ENCODE results near the gene STK32C. TPM values are rescaled to one million over a fixed set of nuclear protein-coding genes. Genes with fewer than 3 reads are reported as not detected.

Gene STK32C
- total RNA-seq, 4 donors from 2014 or later, result 3.7 to 13.9 (median 6.7) TPM

GRCh38 chr10:132347211-132347930 lies 39.6 kb upstream of the STK32C start:
- no peaks in the 10 kb centered on the region for H3K4me1 ChIP-seq
- no peak for TF ChIP-seq POLR2A (IDR thresholded peaks at IDR 0.05)
- no peak for TF ChIP-seq CTCF (IDR thresholded peaks at IDR 0.05 in 4 of 5, conservative IDR thresholded peaks at IDR 0.05 in 1 of 5)
- H3K27me3 ChIP-seq, result no peaks in the 10 kb centered on the region
- H3K36me3 ChIP-seq, result peaks cover 0 to 8% of the 10 kb centered on the region in 2 donors
- H3K4me3 ChIP-seq, result no peak overlapping the region
- H3K27ac ChIP-seq, result no peak overlapping the region
- ATAC-seq, result no peak
- intact Hi-C loops (cut with DNase I; ENCODE audit: low total_unique reads) (no loop called here), in situ Hi-C loops (cut with MboI; ENCODE audit: low sequenced_read_pairs in 4 of 4) (loop anchor here (5.0 to 10.0 kb wide), 2 partner anchors 120 to 123 kb away; no protein-coding TSS in a partner anchor)
- H3K9me3 ChIP-seq, result no peaks in the 10 kb centered on the region
- DNase-seq, result no peak

- Histone ChIP-seq H3K4me3 (no peak overlapping the region), H3K27ac (no peak overlapping the region), H3K36me3 (peaks cover 0 to 8% of the 10 kb centered on the region in 2 donors), H3K27me3 (no peaks in the 10 kb centered on the region), H3K9me3 (no peaks in the 10 kb centered on the region), H3K4me1 (no peaks in the 10 kb centered on the region)
- no peak for ATAC-seq
- intact Hi-C loops (cut with DNase I; ENCODE audit: low total_unique reads), result no loop called here
- TF ChIP-seq CTCF (IDR thresholded peaks at IDR 0.05 in 4 of 5, conservative IDR thresholded peaks at IDR 0.05 in 1 of 5) (no peak), POLR2A (IDR thresholded peaks at IDR 0.05) (no peak)
- no peak for DNase-seq
- in situ Hi-C loops (cut with MboI; ENCODE audit: low sequenced_read_pairs in 4 of 4), result loop anchor here (5.0 to 10.0 kb wide), 2 partner anchors 120 to 122 kb away; no protein-coding TSS in a partner anchor
Observed at GRCh38 chr10:132346806-132347205, 39.1 kb upstream of the STK32C start.

- H3K27me3 ChIP-seq, result no peaks in the 10 kb centered on the region
- in situ Hi-C loops (cut with MboI; ENCODE audit: low sequenced_read_pairs in 4 of 4) (loop anchor here (5.0 to 10.0 kb wide), 2 partner anchors 118 to 121 kb away; no protein-coding TSS in a partner anchor), intact Hi-C loops (cut with DNase I; ENCODE audit: low total_unique reads) (no loop called here)
- ATAC-seq (no peak), DNase-seq (no peak)
- H3K27ac ChIP-seq, result no peak overlapping the region
- peaks cover 0 to 8% of the 10 kb centered on the region in 2 donors for H3K36me3 ChIP-seq
- H3K9me3 ChIP-seq, result no peaks in the 10 kb centered on the region
- no peak overlapping the region for H3K4me3 ChIP-seq
- TF ChIP-seq CTCF (IDR thresholded peaks at IDR 0.05 in 4 of 5, conservative IDR thresholded peaks at IDR 0.05 in 1 of 5) (no peak), POLR2A (IDR thresholded peaks at IDR 0.05) (no peak)
- H3K4me1 ChIP-seq, result no peaks in the 10 kb centered on the region
Observed at GRCh38 chr10:132345345-132345744, 37.6 kb upstream of the STK32C start.

- Histone ChIP-seq H3K27ac (no peak overlapping the region), H3K36me3 (peaks cover 0 to 8% of the 10 kb centered on the region in 2 donors), H3K4me3 (no peak overlapping the region), H3K27me3 (no peaks in the 10 kb centered on the region), H3K9me3 (no peaks in the 10 kb centered on the region), H3K4me1 (no peaks in the 10 kb centered on the region)
- in situ Hi-C loops (cut with MboI; ENCODE audit: low sequenced_read_pairs in 4 of 4), result loop anchor here in 3 of 4 donors (10.0 kb wide), 1 partner anchor 120 kb away; no protein-coding TSS in a partner anchor
- DNase-seq (no peak), ATAC-seq (no peak)
- intact Hi-C loops (cut with DNase I; ENCODE audit: low total_unique reads), result no loop called here
- TF ChIP-seq CTCF (IDR thresholded peaks at IDR 0.05 in 4 of 5, conservative IDR thresholded peaks at IDR 0.05 in 1 of 5), result no peak
Observed at GRCh38 chr10:132344386-132344785, 36.6 kb upstream of the STK32C start.

Measured in gastrocnemius medialis (tissue), 4 donors.